Type B pancreatic cell (in vitro differentiated cells): Measurements from ENCODE around the gene TBC1D22A. TPM values are rescaled to one million over a fixed set of nuclear protein-coding genes. Genes with fewer than 3 reads are reported as not detected.

Source experiments
- DNase-seq: peaks from one replicate; pipeline ENCODE4 v3.0.0; 2021; ENCODE audit warnings: mixed read lengths; ENCODE audit not compliant: unreplicated experiment; ENCODE audit errors: extremely low spot score
- H3K27ac Mint-ChIP-seq: 2 replicates; pipeline ENCODE4 v1.8.0; 2021; ENCODE audit warnings: mild to moderate bottlenecking, mixed read lengths
- H3K27me3 Mint-ChIP-seq: 2 replicates; pipeline ENCODE4 v1.8.0; 2021; ENCODE audit warnings: mixed read lengths
- H3K36me3 Mint-ChIP-seq: 2 replicates; pipeline ENCODE4 v1.8.0; 2021; ENCODE audit warnings: mixed read lengths
- H3K4me1 Mint-ChIP-seq: one replicate; pipeline ENCODE4 v1.8.0; 2021; ENCODE audit warnings: mixed read lengths; ENCODE audit not compliant: unreplicated experiment
- H3K4me3 Mint-ChIP-seq: 2 replicates; pipeline ENCODE4 v1.8.0; 2021; ENCODE audit warnings: mild to moderate bottlenecking, mixed read lengths
- H3K9me3 Mint-ChIP-seq: 2 replicates; pipeline ENCODE4 v1.8.0; 2021; ENCODE audit warnings: mixed read lengths
- CTCF ChIP-seq: fragments of 200-600 bp; sonication (generic); conservative IDR thresholded peaks from 2 replicates; pipeline ENCODE4 v1.5.0; 2021; ENCODE audit warnings: antibody characterized with exemption, mild to moderate bottlenecking
- total RNA-seq: library from RNA; stranded (reverse); gene quantifications from 2 replicates; pipeline ENCODE4 v1.2.1, GENCODE V29; 2021; ENCODE audit warnings: low replicate concordance

TBC1D22A gene
- total RNA-seq, 1 donor from 2014 or later: 16.2 TPM

GRCh38 chr22:46935506-46936377 is 173.3 kb downstream of the TBC1D22A start:
- Mint-ChIP-seq H3K27me3 (no peaks in the 10 kb centered on the region), H3K9me3 (no peaks in the 10 kb centered on the region), H3K4me1 (peaks cover 24% of the 10 kb centered on the region), H3K27ac (peak overlapping the region; percentile 80), H3K36me3 (peaks cover 14% of the 10 kb centered on the region), H3K4me3 (peak overlapping the region; percentile 49)
- TF ChIP-seq CTCF: no peak
- no peak for DNase-seq

- no peak for DNase-seq
- H3K4me3 Mint-ChIP-seq: peak overlapping the region; percentile 17
- H3K4me1 Mint-ChIP-seq: peaks cover 24% of the 10 kb centered on the region
- peaks cover 14% of the 10 kb centered on the region for H3K36me3 Mint-ChIP-seq
- no peak for TF ChIP-seq CTCF
- peak overlapping the region; percentile 80 for H3K27ac Mint-ChIP-seq
- H3K9me3 Mint-ChIP-seq: no peaks in the 10 kb centered on the region
- H3K27me3 Mint-ChIP-seq: no peaks in the 10 kb centered on the region
These were observed 174.0 kb downstream of the TBC1D22A start for GRCh38 chr22:46936378-46936903.

GRCh38 chr22:46937185-46937584 is 174.7 kb downstream of the TBC1D22A start:
- no peak for TF ChIP-seq CTCF
- H3K27ac Mint-ChIP-seq: no peak overlapping the region

DNA sequence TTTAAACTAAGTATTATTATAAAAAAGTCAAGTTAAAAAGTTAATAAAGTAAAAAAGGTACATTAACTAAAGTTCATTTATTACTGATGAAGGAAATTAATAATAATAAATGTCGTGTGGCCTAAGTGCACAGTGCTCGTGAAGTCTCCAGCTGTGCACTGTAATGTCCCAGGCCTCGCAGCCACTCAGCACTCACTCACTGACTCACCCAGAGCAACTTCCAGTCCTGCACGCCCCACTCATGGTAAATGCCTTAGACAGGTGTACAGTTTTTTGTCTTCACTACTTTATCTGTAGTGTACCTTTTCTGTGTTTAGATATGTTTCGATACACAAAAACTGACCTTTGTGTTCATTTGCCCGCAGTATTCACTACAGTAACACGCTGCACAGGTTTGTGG is 175.5 kb downstream of the TBC1D22A start:
- Mint-ChIP-seq H3K4me3 (no peak overlapping the region), H3K9me3 (no peaks in the 10 kb centered on the region), H3K27ac (no peak overlapping the region)

More at GRCh38 chr22:46937185-46937584, 174.7 kb downstream of the TBC1D22A start:
- H3K27me3 Mint-ChIP-seq: no peaks in the 10 kb centered on the region
- H3K4me3 Mint-ChIP-seq: no peak overlapping the region
- no peaks in the 10 kb centered on the region for H3K9me3 Mint-ChIP-seq
- H3K4me1 Mint-ChIP-seq: peaks cover 25% of the 10 kb centered on the region
- H3K36me3 Mint-ChIP-seq: peaks cover 14% of the 10 kb centered on the region
- DNase-seq: no peak

More for the DNA sequence above, 175.5 kb downstream of the TBC1D22A start:
- Mint-ChIP-seq H3K36me3 (peaks cover 14% of the 10 kb centered on the region), H3K27me3 (no peaks in the 10 kb centered on the region), H3K4me1 (peaks cover 33% of the 10 kb centered on the region)
- no peak for DNase-seq
- TF ChIP-seq CTCF: no peak
